H9 (cell line): ENCODE measurements around the gene OR13C4. TPM values are rescaled to one million over a fixed set of nuclear protein-coding genes. Genes with fewer than 3 reads are reported as not detected.

ENCODE experiments used
- DNase-seq: peaks from one replicate; pipeline ENCODE4 v3.0.0-alpha.2; 2017
- H2AFZ ChIP-seq: one replicate; pipeline ENCODE4 v1.6.1; 2013; ENCODE audit warnings: mild to moderate bottlenecking, low read length, control low read depth, moderate library complexity
- H2AK5ac ChIP-seq: 2 replicates; pipeline ENCODE4 v1.6.1; 2013; ENCODE audit warnings: low read length, control low read depth, mixed read lengths; ENCODE audit not compliant: insufficient read length
- H2BK120ac ChIP-seq: one replicate; pipeline ENCODE4 v1.6.1; 2013; ENCODE audit warnings: low read depth, mild to moderate bottlenecking, low read length, control low read depth, inconsistent platforms; ENCODE audit not compliant: poor library complexity, severe bottlenecking
- H2BK12ac ChIP-seq: 2 replicates; pipeline ENCODE4 v1.6.1; 2013; ENCODE audit warnings: low read length, control low read depth, mixed read lengths, low read depth; ENCODE audit not compliant: insufficient read length
- H2BK15ac ChIP-seq: 2 replicates; pipeline ENCODE4 v1.6.1; 2013; ENCODE audit warnings: low read depth, low read length, control low read depth
- H2BK20ac ChIP-seq: one replicate; pipeline ENCODE4 v1.6.1; 2013; ENCODE audit warnings: low read depth, mild to moderate bottlenecking, low read length, control low read depth, inconsistent platforms; ENCODE audit not compliant: poor library complexity, severe bottlenecking
- H2BK5ac ChIP-seq: 2 replicates; pipeline ENCODE4 v1.6.1; 2013; ENCODE audit warnings: low read length, control low read depth, mixed read lengths; ENCODE audit not compliant: insufficient read length
- H3K14ac ChIP-seq: 2 replicates; pipeline ENCODE4 v1.6.1; 2013; ENCODE audit warnings: low read length, control low read depth; ENCODE audit not compliant: insufficient read depth
- H3K18ac ChIP-seq: 2 replicates; pipeline ENCODE4 v1.6.1; 2013; ENCODE audit warnings: low read depth, mild to moderate bottlenecking, mixed read lengths, low read length, control low read depth; ENCODE audit not compliant: insufficient read length
- H3K23ac ChIP-seq: 2 replicates; pipeline ENCODE4 v1.6.1; 2013; ENCODE audit warnings: low read length, control low read depth, mixed read lengths, low read depth; ENCODE audit not compliant: insufficient read length
- H3K23me2 ChIP-seq: 2 replicates; pipeline ENCODE4 v1.6.1; 2013; ENCODE audit warnings: low read depth, mild to moderate bottlenecking, mixed read lengths, low read length, control low read depth; ENCODE audit not compliant: insufficient read length, poor library complexity, severe bottlenecking
- H3K27ac ChIP-seq: 2 replicates; pipeline ENCODE4 v1.5.1; 2013; ENCODE audit warnings: low read length, control low read depth, mixed read lengths, low read depth; ENCODE audit not compliant: insufficient read length
- H3K27me3 ChIP-seq: 2 replicates; pipeline ENCODE4 v1.6.1; 2013; ENCODE audit warnings: low read length, control low read depth, inconsistent platforms; ENCODE audit not compliant: insufficient read depth
- H3K4ac ChIP-seq: 2 replicates; pipeline ENCODE4 v1.6.1; 2013; ENCODE audit warnings: low read depth, mild to moderate bottlenecking, control low read depth, inconsistent platforms, low read length, moderate library complexity
- H3K4me1 ChIP-seq: 2 replicates; pipeline ENCODE4 v1.6.1; 2013; ENCODE audit warnings: low read length, control low read depth, inconsistent platforms; ENCODE audit not compliant: insufficient read depth
- H3K4me2 ChIP-seq: 2 replicates; pipeline ENCODE4 v1.6.1; 2013; ENCODE audit warnings: low read length, control low read depth, mixed read lengths; ENCODE audit not compliant: insufficient read length, insufficient read depth
- H3K56ac ChIP-seq: 2 replicates; pipeline ENCODE4 v1.6.1; 2013; ENCODE audit warnings: low read depth, mild to moderate bottlenecking, mixed read lengths, low read length, control low read depth; ENCODE audit not compliant: insufficient read length
- H3K79me1 ChIP-seq: 2 replicates; pipeline ENCODE4 v1.6.1; 2013; ENCODE audit warnings: low read depth, mild to moderate bottlenecking, moderate library complexity, low read length, control low read depth, inconsistent platforms; ENCODE audit not compliant: insufficient read depth, poor library complexity, severe bottlenecking
- H3K79me2 ChIP-seq: 2 replicates; pipeline ENCODE4 v1.6.1; 2013; ENCODE audit warnings: low read length, control low read depth, inconsistent platforms; ENCODE audit not compliant: insufficient read depth
- H3K9ac ChIP-seq: 2 replicates; pipeline ENCODE4 v1.6.1; 2013; ENCODE audit warnings: low read length, control low read depth, mixed read lengths; ENCODE audit not compliant: insufficient read length; ENCODE audit errors: extremely low read depth
- H3K9me3 ChIP-seq: one replicate; pipeline ENCODE4 v1.6.1; 2013; ENCODE audit warnings: low read depth, low read length, inconsistent platforms; ENCODE audit not compliant: control insufficient read depth
- H3T11ph ChIP-seq: one replicate; pipeline ENCODE4 v1.6.1; 2013; ENCODE audit warnings: mild to moderate bottlenecking, low read length, control low read depth, inconsistent platforms
- H4K20me1 ChIP-seq: one replicate; pipeline ENCODE4 v1.6.1; 2013; ENCODE audit not compliant: control insufficient read depth, insufficient read length, insufficient read depth
- H4K5ac ChIP-seq: 2 replicates; pipeline ENCODE4 v1.6.1; 2013; ENCODE audit warnings: low read depth, mild to moderate bottlenecking, mixed read lengths, low read length, control low read depth; ENCODE audit not compliant: insufficient read length
- H4K8ac ChIP-seq: replicated peaks from 2 replicates; pipeline ENCODE4 v1.6.1; 2013; ENCODE audit warnings: low read length, control low read depth, mixed read lengths, low read depth; ENCODE audit not compliant: insufficient read length
- H4K91ac ChIP-seq: 2 replicates; pipeline ENCODE4 v1.6.1; 2013; ENCODE audit warnings: low read depth, mild to moderate bottlenecking, moderate library complexity, mixed read lengths, low read length, control low read depth; ENCODE audit not compliant: insufficient read length
- H3K27ac Mint-ChIP-seq, 3 experiments: 2 replicates in 2 of 3; 3 replicates in 1 of 3; pipeline ENCODE4 v1.8.0; 2020 to 2021; ENCODE audit warnings: mixed read lengths in 3 of 3, mild to moderate bottlenecking in 1 of 3, moderate library complexity in 1 of 3
- H3K27me3 Mint-ChIP-seq: 2 replicates; pipeline ENCODE4 v1.8.0; 2021; ENCODE audit warnings: low read depth, mild to moderate bottlenecking, moderate library complexity, mixed read lengths
- H3K36me3 Mint-ChIP-seq, 3 experiments: 2 replicates in 2 of 3; 3 replicates in 1 of 3; pipeline ENCODE4 v1.8.0; 2020 to 2021; ENCODE audit warnings: low read depth in 3 of 3, mixed read lengths in 3 of 3; ENCODE audit not compliant: insufficient read depth in 1 of 3
- H3K4me1 Mint-ChIP-seq, 2 experiments: 2 replicates each; pipeline ENCODE4 v1.8.0; 2020; ENCODE audit warnings: mixed read lengths in 2 of 2
- H3K4me3 Mint-ChIP-seq, 2 experiments: 2 replicates in 1 of 2; 3 replicates in 1 of 2; pipeline ENCODE4 v1.8.0; 2020 to 2021; ENCODE audit warnings: mild to moderate bottlenecking in 2 of 2, mixed read lengths in 2 of 2, moderate library complexity in 1 of 2
- H3K9me3 Mint-ChIP-seq, 2 experiments: 2 replicates in 1 of 2; 3 replicates in 1 of 2; pipeline ENCODE4 v1.8.0; 2020; ENCODE audit warnings: mild to moderate bottlenecking in 2 of 2, mixed read lengths in 2 of 2, moderate library complexity in 1 of 2
- CTCF ChIP-seq: fragments of 200-600 bp; sonication (generic); conservative IDR thresholded peaks from 3 replicates; pipeline ENCODE4 v1.8.0; 2021; ENCODE audit warnings: antibody characterized with exemption, mild to moderate bottlenecking
- WGBS: extraction: QIAGEN DNeasy Blood & Tissue Kit; methylation state at CpG from one replicate; pipeline ENCODE4 v1.1.7; 2013; ENCODE audit warnings: missing lambda C conversion rate, low lambda C conversion rate, mixed read lengths; ENCODE audit not compliant: insufficient read length; ENCODE audit errors: extremely low coverage; 5-methylcytosine and 5-hydroxymethylcytosine counted together
- total RNA-seq: library from RNA; stranded (reverse); gene quantifications from 2 replicates; pipeline ENCODE4 v1.2.1, GENCODE V29; 2021

OR13C4 gene
- total RNA-seq, 1 experiment from 2014 or later, result not detected

- Histone ChIP-seq H3K56ac (no peak within 1 kb of the TSS), H3K18ac (no peak within 1 kb of the TSS), H3K27me3 (no peaks in the 10 kb centered on the region), H4K91ac (no peak within 1 kb of the TSS), H2BK20ac (no peak within 1 kb of the TSS), H3K23me2 (no peaks in the 10 kb centered on the region), H2AFZ (no peak within 1 kb of the TSS), H3T11ph (no peak within 1 kb of the TSS), H4K5ac (no peak within 1 kb of the TSS), H3K14ac (no peak within 1 kb of the TSS), H3K9ac (no peak within 1 kb of the TSS), H3K27ac (no peak within 1 kb of the TSS), H2AK5ac (no peak within 1 kb of the TSS), H2BK120ac (no peak within 1 kb of the TSS), H4K8ac (no peak within 1 kb of the TSS), H3K79me1 (no peaks in the 10 kb centered on the region), H2BK12ac (no peak within 1 kb of the TSS), H2BK15ac (no peak within 1 kb of the TSS), H3K4me2 (no peak within 1 kb of the TSS), H3K4me1 (no peaks in the 10 kb centered on the region), H3K79me2 (no peaks in the 10 kb centered on the region), H3K9me3 (no peaks in the 10 kb centered on the region), H3K23ac (no peak within 1 kb of the TSS), H4K20me1 (no peaks in the 10 kb centered on the region), H2BK5ac (no peak within 1 kb of the TSS), H3K4ac (no peak within 1 kb of the TSS)
- no peaks in the 10 kb centered on the region for H3K4me1 Mint-ChIP-seq
- WGBS, result no CpG with 5 or more reads among the region's 4 CpGs
- DNase-seq, result no peak
- H3K4me3 Mint-ChIP-seq, result no peak within 1 kb of the TSS
- peaks cover 9 to 12% of the 10 kb centered on the region in 2 experiments; a peak in 3 of 5 replicates for H3K9me3 Mint-ChIP-seq
- H3K27ac Mint-ChIP-seq, result no peak within 1 kb of the TSS; a peak in 1 of 7 replicates
- TF ChIP-seq CTCF, result no peak
- H3K36me3 Mint-ChIP-seq, result no peaks in the 10 kb centered on the region; a peak in 1 of 7 replicates
- no peaks in the 10 kb centered on the region for H3K27me3 Mint-ChIP-seq
Measured at GRCh38 chr9:104568868-104569267, 41.9 kb upstream of the OR13C4 start, which contains the start of gene OR13C8. TSS of gene OR13C8 (plus strand) at chr9:104569168. CDS start at chr9:104569168, 0 bp downstream.
